IMR-90 (cell line): ENCODE measurements around the gene KAZN. TPM values are rescaled to one million over a fixed set of nuclear protein-coding genes. Genes with fewer than 3 reads are reported as not detected.
A peak's percentile ranks its signal among the peaks of the same experiment; 100 is the strongest.

ENCODE experiments used
- ATAC-seq: fragments of 200-7000 bp; cut with Tn5 transposase; 2 replicates; pipeline ENCODE4 v1.9.1; 2020; ENCODE audit warnings: low read depth, mild to moderate bottlenecking, moderate library complexity
- BruUV-seq: library from RNA; stranded (reverse); fragments of 400-500 nt; replicated peaks from 2 replicates; lab custom pipeline; 2021; lab: Mats Ljungman, UMichigan
- CTCF ChIA-PET: fragments of 300-600 bp; formaldehyde crosslinking; extraction: SDS; loops from one replicate; lab custom pipeline; 2021; ENCODE audit warnings: antibody characterized with exemption; lab: Yijun Ruan, JAX
- POLR2A ChIA-PET: fragments of 300-600 bp; sonication (Branson Sonifier 250); formaldehyde crosslinking; loops from one replicate; lab custom pipeline; 2022; ENCODE audit warnings: antibody characterized with exemption; ENCODE audit not compliant: unreplicated experiment; lab: Charles Lee
- DNase-seq: peaks from one replicate; pipeline ENCODE4 v3.0.0; 2013
- H2AFZ ChIP-seq: replicated peaks from 2 replicates; pipeline ENCODE3; 2013; ENCODE audit warnings: low read length, mild to moderate bottlenecking; ENCODE audit not compliant: poor library complexity
- H2AK5ac ChIP-seq: 2 replicates; pipeline ENCODE4 v1.6.1; 2013; ENCODE audit warnings: low read depth, low read length, inconsistent platforms
- H2AK9ac ChIP-seq: replicated peaks from 2 replicates; pipeline ENCODE3; 2013; ENCODE audit warnings: mild to moderate bottlenecking, low read depth, low read length, moderate library complexity; ENCODE audit not compliant: poor library complexity
- H2BK120ac ChIP-seq: 2 replicates; pipeline ENCODE4 v1.6.1; 2013; ENCODE audit warnings: low read depth, low read length, inconsistent platforms
- H2BK15ac ChIP-seq: 3 replicates; pipeline ENCODE4 v1.6.1; 2013; ENCODE audit warnings: low read depth, low read length, inconsistent platforms
- H2BK20ac ChIP-seq: 2 replicates; pipeline ENCODE4 v1.6.1; 2013; ENCODE audit warnings: low read depth, mild to moderate bottlenecking, inconsistent platforms, low read length, moderate library complexity
- H2BK5ac ChIP-seq: 2 replicates; pipeline ENCODE4 v1.6.1; 2013; ENCODE audit warnings: mild to moderate bottlenecking, low read depth, low read length, inconsistent platforms; ENCODE audit not compliant: poor library complexity, severe bottlenecking
- H3K14ac ChIP-seq: replicated peaks from 2 replicates; pipeline ENCODE4 v1.6.1; 2013; ENCODE audit warnings: low read depth, low read length, inconsistent platforms
- H3K18ac ChIP-seq: 2 replicates; pipeline ENCODE4 v1.6.1; 2013; ENCODE audit warnings: low read depth, low read length, control low read depth
- H3K23ac ChIP-seq: 2 replicates; pipeline ENCODE4 v1.6.1; 2013; ENCODE audit warnings: low read depth, low read length, inconsistent platforms
- H3K27ac ChIP-seq: 2 replicates; pipeline ENCODE4 v1.5.1; 2013; ENCODE audit warnings: mild to moderate bottlenecking, control low read depth, low read length; ENCODE audit not compliant: insufficient read depth
- H3K27me3 ChIP-seq: 2 replicates; pipeline ENCODE4 v1.6.1; 2013; ENCODE audit warnings: low read length; ENCODE audit not compliant: control insufficient read depth, insufficient read depth
- H3K36me3 ChIP-seq: 2 replicates; pipeline ENCODE4 v1.6.1; 2013; ENCODE audit warnings: low read length, mixed read lengths; ENCODE audit not compliant: control insufficient read depth, insufficient read depth
- H3K4ac ChIP-seq: 2 replicates; pipeline ENCODE4 v1.6.1; 2013; ENCODE audit warnings: low read depth, low read length, inconsistent platforms
- H3K4me1 ChIP-seq: 2 replicates; pipeline ENCODE4 v1.6.1; 2013; ENCODE audit warnings: low read length, mixed read lengths; ENCODE audit not compliant: control insufficient read depth, insufficient read depth
- H3K4me2 ChIP-seq: 2 replicates; pipeline ENCODE4 v1.6.1; 2013; ENCODE audit warnings: low read depth, mild to moderate bottlenecking, control low read depth, low read length, moderate library complexity
- H3K4me3 ChIP-seq: 2 replicates; pipeline ENCODE4 v1.5.1; 2013; ENCODE audit warnings: low read depth, mild to moderate bottlenecking, control low read depth, low read length, moderate library complexity; ENCODE audit not compliant: insufficient read depth
- H3K56ac ChIP-seq: 2 replicates; pipeline ENCODE4 v1.6.1; 2013; ENCODE audit warnings: low read length, inconsistent platforms; ENCODE audit not compliant: insufficient read depth; ENCODE audit errors: extremely low read depth
- H3K79me1 ChIP-seq, 2 experiments: 2 replicates each; pipeline ENCODE4 v1.6.1; 2013; ENCODE audit warnings: low read length in 2 of 2, inconsistent platforms in 1 of 2, low read depth in 1 of 2
- H3K9ac ChIP-seq: 2 replicates; pipeline ENCODE4 v1.6.1; 2013; ENCODE audit warnings: low read depth, low read length, control low read depth
- H3K9me1 ChIP-seq: 2 replicates; pipeline ENCODE4 v1.6.1; 2013; ENCODE audit warnings: low read length, inconsistent platforms; ENCODE audit not compliant: insufficient read depth
- H3K9me3 ChIP-seq: 2 replicates; pipeline ENCODE4 v1.6.1; 2013; ENCODE audit warnings: low read length; ENCODE audit not compliant: control insufficient read depth, insufficient read depth
- H4K20me1 ChIP-seq: 2 replicates; pipeline ENCODE4 v1.6.1; 2013; ENCODE audit warnings: low read length, inconsistent platforms; ENCODE audit not compliant: insufficient read depth
- H4K5ac ChIP-seq: 2 replicates; pipeline ENCODE4 v1.6.1; 2013; ENCODE audit warnings: mild to moderate bottlenecking, low read depth, low read length, control low read depth
- H4K8ac ChIP-seq, 2 experiments: 2 replicates each; pipeline ENCODE4 v1.6.1; 2013; ENCODE audit warnings: low read depth in 2 of 2, low read length in 2 of 2, control low read depth in 1 of 2, inconsistent platforms in 1 of 2
- H4K91ac ChIP-seq: 2 replicates; pipeline ENCODE4 v1.6.1; 2013; ENCODE audit warnings: low read depth, low read length, inconsistent platforms; ENCODE audit not compliant: insufficient read depth
- FOS ChIP-seq: fragments of 150-350 bp; IDR thresholded peaks from 2 replicates; pipeline ENCODE4 v1.6.1; 2016; ENCODE audit warnings: low read depth, low read length
- NFE2L2 ChIP-seq: fragments of 150-350 bp; IDR thresholded peaks from 2 replicates; pipeline ENCODE4 v1.6.1; 2016; ENCODE audit warnings: low read depth, mild to moderate bottlenecking, low read length
- POLR2A ChIP-seq: IDR thresholded peaks from 2 replicates; pipeline ENCODE4 v1.6.1; 2012; ENCODE audit warnings: mild to moderate bottlenecking, low read depth, low read length
- WGBS, 2 experiments: methylation state at CpG; one replicate each; pipeline versions ENCODE4 v1.1.5 to v1.1.7; 2013; ENCODE audit warnings: missing lambda C conversion rate in 2 of 2; ENCODE audit not compliant: insufficient read length in 1 of 2; ENCODE audit errors: extremely low coverage in 2 of 2; 5-methylcytosine and 5-hydroxymethylcytosine counted together
- dilution Hi-C: fragments of 300-500 bp; cut with HindIII; formaldehyde crosslinking; loops from one replicate; pipeline ENCODE4 v1.14.3; 2018; ENCODE audit warnings: low sequenced_read_pairs; ENCODE audit not compliant: unreplicated experiment
- in situ Hi-C: fragments of 300-500 bp; cut with MboI; formaldehyde crosslinking; loops from 3 replicates; pipeline ENCODE4 v1.14.3; 2019; ENCODE audit warnings: low sequenced_read_pairs, inconsistent platforms, mixed read lengths
- intact Hi-C: fragments of 100-400 bp; cut with micrococcal nuclease; formaldehyde crosslinking; loops from 2 replicates; pipeline ENCODE4 v1.10.0; 2022
- polyA plus RNA-seq, 3 experiments: library from polyadenylated mRNA; depleted of rRNA; stranded (reverse); fragments of >200 nt; gene quantifications; 2 replicates each; pipeline ENCODE4 v1.2.3, GENCODE V29; 2012; ENCODE audit warnings: low replicate concordance in 1 of 3
- total RNA-seq: library from RNA; depleted of rRNA; stranded (reverse); fragments of >200 nt; gene quantifications from 2 replicates; pipeline ENCODE4 v1.2.3, GENCODE V29; 2012
- TF ChIP-seq, protein P1 (sequence below): fragments of 150-350 bp; IDR thresholded peaks from 2 replicates; pipeline ENCODE4 v1.6.1; 2016; ENCODE audit warnings: low read depth, mild to moderate bottlenecking, low read length, moderate library complexity, borderline replicate concordance

KAZN gene
- total and polyA plus RNA-seq, 2 of the 4 experiments (the other 2 are of a cell fraction): 5.2 to 10.5 TPM

DNA sequence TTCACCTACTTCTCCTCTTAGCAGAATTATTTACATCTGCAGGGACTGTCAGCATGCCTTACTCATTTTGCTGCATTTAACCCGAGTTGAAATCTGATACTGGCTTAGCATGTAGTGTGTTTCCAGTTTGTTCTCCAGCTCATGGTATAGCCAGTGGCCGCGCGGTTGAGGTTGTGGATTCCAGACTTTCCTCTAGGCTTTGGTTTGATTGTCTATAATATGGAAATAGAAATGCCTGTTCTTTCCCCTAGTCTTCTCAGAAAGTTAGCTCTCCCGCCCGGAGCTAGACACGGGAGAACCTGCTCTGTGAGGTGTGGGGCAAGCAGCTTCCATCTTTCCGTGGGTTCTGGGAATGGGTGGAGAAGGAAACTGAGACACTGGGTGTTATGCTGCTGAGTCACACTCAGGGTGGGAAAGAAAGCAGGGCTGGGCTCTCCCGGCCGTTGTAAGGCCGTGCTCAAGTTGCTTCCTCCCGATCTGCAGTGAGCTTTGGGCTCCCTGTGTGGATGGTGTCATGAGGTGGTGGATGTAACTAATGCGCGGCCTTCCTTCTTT, 348.3 kb downstream of the KAZN start:
- dilution Hi-C loops (no loop called here), intact Hi-C loops (loop anchor here (2.0 to 10.0 kb wide), 3 partner anchors 22 to 228 kb away; no protein-coding TSS in a partner anchor), in situ Hi-C loops (loop anchor here (25.0 kb wide), 1 partner anchor 1184 kb away; no protein-coding TSS in a partner anchor)
- Histone ChIP-seq H3K4me3 (peak overlapping the region; percentile 35), H3K79me1 (peaks cover 25 to 81% of the 10 kb centered on the region in 2 experiments), H3K56ac (peak overlapping the region; percentile 71), H3K9ac (peak overlapping the region; percentile 59), H2AFZ (peak overlapping the region; percentile 69), H3K36me3 (no peaks in the 10 kb centered on the region), H2BK120ac (peak overlapping the region; percentile 100), H2BK20ac (peak overlapping the region; percentile 94), H3K27ac (peak overlapping the region; percentile 100), H3K14ac (peak overlapping the region; percentile 86), H3K9me1 (peaks cover 29% of the 10 kb centered on the region), H2AK5ac (peak overlapping the region; percentile 86), H3K27me3 (no peaks in the 10 kb centered on the region), H3K4me1 (peaks cover 38% of the 10 kb centered on the region), H2AK9ac (peak overlapping the region; percentile 83), H3K4ac (peak overlapping the region; percentile 95), H2BK15ac (peak overlapping the region; percentile 55; the same call in 2 of the 3 replicates), H4K20me1 (no peaks in the 10 kb centered on the region), H3K18ac (peak overlapping the region; percentile 89), H4K5ac (peak overlapping the region; percentile 84), H3K23ac (peak overlapping the region; percentile 77), H4K91ac (peak overlapping the region; percentile 100), H3K9me3 (no peaks in the 10 kb centered on the region), H3K4me2 (peak overlapping the region; percentile 51), H2BK5ac (peak overlapping the region; percentile 99), H4K8ac (peak overlapping the region; percentile 70 to 95)
- no TSS peak for BruUV-seq
- CTCF ChIA-PET: interaction anchor here (1.7 kb wide), 1 partner anchor 100 kb away, joined by 3 read pairs; no protein-coding TSS in a partner anchor
- ATAC-seq: peak; percentile 28
- DNase-seq: peak; percentile 86
- TF ChIP-seq, protein P1, sequence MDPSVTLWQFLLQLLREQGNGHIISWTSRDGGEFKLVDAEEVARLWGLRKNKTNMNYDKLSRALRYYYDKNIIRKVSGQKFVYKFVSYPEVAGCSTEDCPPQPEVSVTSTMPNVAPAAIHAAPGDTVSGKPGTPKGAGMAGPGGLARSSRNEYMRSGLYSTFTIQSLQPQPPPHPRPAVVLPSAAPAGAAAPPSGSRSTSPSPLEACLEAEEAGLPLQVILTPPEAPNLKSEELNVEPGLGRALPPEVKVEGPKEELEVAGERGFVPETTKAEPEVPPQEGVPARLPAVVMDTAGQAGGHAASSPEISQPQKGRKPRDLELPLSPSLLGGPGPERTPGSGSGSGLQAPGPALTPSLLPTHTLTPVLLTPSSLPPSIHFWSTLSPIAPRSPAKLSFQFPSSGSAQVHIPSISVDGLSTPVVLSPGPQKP: no peak
- TF ChIP-seq NFE2L2: peak; percentile 55; the same call in 1 of the 2 replicates
- TF ChIP-seq POLR2A: peak; percentile 64
- peak; percentile 39 for TF ChIP-seq FOS
- POLR2A ChIA-PET: interaction anchor here (0.6 kb wide), 1 partner anchor 17 kb away, joined by 4 read pairs; no protein-coding TSS in a partner anchor
- WGBS, 2 experiments: no CpG with 5 or more reads among the region's 14 CpGs
